Effector memory CD8-positive, alpha-beta T cell (primary cell): ENCODE data around the gene COL26A1.

ENCODE experiments used
- ATAC-seq: fragments of 150-1000 bp; cut with Tn5 transposase; replicated peaks from 2 replicates; pipeline ENCODE4 v1.10.0; 2021; ENCODE audit warnings: mild to moderate bottlenecking, moderate library complexity
- DNase-seq, 3 experiments: peaks; one replicate each; pipeline ENCODE4 v3.0.0; 2021
- H3K27ac Mint-ChIP-seq, 2 donors: one replicate each; pipeline ENCODE4 v1.8.0; 2022; ENCODE audit warnings: mild to moderate bottlenecking in 2 of 2, mixed read lengths in 2 of 2, moderate library complexity in 2 of 2
- H3K27me3 Mint-ChIP-seq, 2 donors: one replicate each; pipeline ENCODE4 v1.8.0; 2022; ENCODE audit warnings: mixed read lengths in 2 of 2
- H3K36me3 Mint-ChIP-seq: one replicate; pipeline ENCODE4 v1.8.0; 2022; ENCODE audit warnings: mild to moderate bottlenecking, moderate library complexity, mixed read lengths; ENCODE audit not compliant: insufficient read depth
- H3K4me1 Mint-ChIP-seq, 2 donors: one replicate each; pipeline ENCODE4 v1.8.0; 2022; ENCODE audit warnings: low read depth in 2 of 2, mixed read lengths in 2 of 2
- H3K4me3 Mint-ChIP-seq, 2 donors: one replicate each; pipeline ENCODE4 v1.8.0; 2022; ENCODE audit warnings: mild to moderate bottlenecking in 2 of 2, mixed read lengths in 2 of 2, moderate library complexity in 2 of 2
- H3K9me3 Mint-ChIP-seq, 2 donors: one replicate each; pipeline ENCODE4 v1.8.0; 2022; ENCODE audit warnings: mixed read lengths in 2 of 2

COL26A1 gene

GRCh38 chr7:101378751-101379174 lies 16.1 kb downstream of the COL26A1 start:
- no peak for ATAC-seq

GRCh38 chr7:101379302-101379701 lies 16.6 kb downstream of the COL26A1 start:
- Mint-ChIP-seq H3K4me3 (no peak overlapping the region), H3K27me3 (peaks cover 2 to 11% of the 10 kb centered on the region in 2 donors), H3K36me3 (peaks cover 2% of the 10 kb centered on the region), H3K4me1 (no peaks in the 10 kb centered on the region), H3K9me3 (no peaks in the 10 kb centered on the region), H3K27ac (no peak overlapping the region)
- ATAC-seq (no peak), DNase-seq (no peak)

More at GRCh38 chr7:101378751-101379174, 16.1 kb downstream of the COL26A1 start:
- no peak for DNase-seq
- peaks cover 7 to 16% of the 10 kb centered on the region in 2 donors for H3K27me3 Mint-ChIP-seq
- no peaks in the 10 kb centered on the region for H3K4me1 Mint-ChIP-seq
- H3K4me3 Mint-ChIP-seq: no peak overlapping the region
- H3K27ac Mint-ChIP-seq: no peak overlapping the region
- H3K36me3 Mint-ChIP-seq: peaks cover 2% of the 10 kb centered on the region
- H3K9me3 Mint-ChIP-seq: no peaks in the 10 kb centered on the region

GRCh38 chr7:101381549-101382111 lies 19.0 kb downstream of the COL26A1 start:
- ATAC-seq (no peak), DNase-seq (no peak)
- Mint-ChIP-seq H3K27me3 (peaks cover 3 to 9% of the 10 kb centered on the region in 2 donors), H3K9me3 (no peaks in the 10 kb centered on the region), H3K27ac (no peak overlapping the region), H3K36me3 (peaks cover 2% of the 10 kb centered on the region), H3K4me1 (no peaks in the 10 kb centered on the region), H3K4me3 (no peak overlapping the region)

- peaks cover 9 to 14% of the 10 kb centered on the region in 2 donors for H3K27me3 Mint-ChIP-seq
- DNase-seq: no peak
- H3K27ac Mint-ChIP-seq: no peak overlapping the region
- ATAC-seq: no peak
- no peaks in the 10 kb centered on the region for H3K4me1 Mint-ChIP-seq
- no peaks in the 10 kb centered on the region for H3K9me3 Mint-ChIP-seq
- no peak overlapping the region for H3K4me3 Mint-ChIP-seq
- H3K36me3 Mint-ChIP-seq: peaks cover 2% of the 10 kb centered on the region
Measured at GRCh38 chr7:101382937-101383336, 20.3 kb downstream of the COL26A1 start.

- no peaks in the 10 kb centered on the region for H3K9me3 Mint-ChIP-seq
- DNase-seq (no peak), ATAC-seq (no peak)
- H3K4me1 Mint-ChIP-seq: no peaks in the 10 kb centered on the region
- H3K36me3 Mint-ChIP-seq: peaks cover 2% of the 10 kb centered on the region
- H3K27me3 Mint-ChIP-seq: peaks cover 14 to 24% of the 10 kb centered on the region in 2 donors
- H3K4me3 Mint-ChIP-seq: no peak overlapping the region
- no peak overlapping the region for H3K27ac Mint-ChIP-seq
Measured at GRCh38 chr7:101386177-101386557, 23.5 kb downstream of the COL26A1 start.

GRCh38 chr7:101386558-101387231 lies 24.0 kb downstream of the COL26A1 start:
- peaks cover 2% of the 10 kb centered on the region for H3K36me3 Mint-ChIP-seq
- H3K27ac Mint-ChIP-seq: no peak overlapping the region
- DNase-seq: no peak
- no peaks in the 10 kb centered on the region for H3K9me3 Mint-ChIP-seq
- H3K4me3 Mint-ChIP-seq: no peak overlapping the region
- peaks cover 15 to 27% of the 10 kb centered on the region in 2 donors for H3K27me3 Mint-ChIP-seq
- no peak for ATAC-seq
- H3K4me1 Mint-ChIP-seq: peaks cover 0 to under 1% of the 10 kb centered on the region in 2 donors

GRCh38 chr7:101390901-101391301 lies 28.2 kb downstream of the COL26A1 start:
- H3K9me3 Mint-ChIP-seq: no peaks in the 10 kb centered on the region
- H3K36me3 Mint-ChIP-seq: no peaks in the 10 kb centered on the region
- DNase-seq (no peak), ATAC-seq (peak; percentile 55)
- peak overlapping the region; percentile 69 to 82 for H3K27ac Mint-ChIP-seq
- H3K27me3 Mint-ChIP-seq: peaks cover 20 to 35% of the 10 kb centered on the region in 2 donors
- peaks cover 0 to 2% of the 10 kb centered on the region in 2 donors for H3K4me1 Mint-ChIP-seq
- H3K4me3 Mint-ChIP-seq: peak overlapping the region; percentile 13 to 38

DNA sequence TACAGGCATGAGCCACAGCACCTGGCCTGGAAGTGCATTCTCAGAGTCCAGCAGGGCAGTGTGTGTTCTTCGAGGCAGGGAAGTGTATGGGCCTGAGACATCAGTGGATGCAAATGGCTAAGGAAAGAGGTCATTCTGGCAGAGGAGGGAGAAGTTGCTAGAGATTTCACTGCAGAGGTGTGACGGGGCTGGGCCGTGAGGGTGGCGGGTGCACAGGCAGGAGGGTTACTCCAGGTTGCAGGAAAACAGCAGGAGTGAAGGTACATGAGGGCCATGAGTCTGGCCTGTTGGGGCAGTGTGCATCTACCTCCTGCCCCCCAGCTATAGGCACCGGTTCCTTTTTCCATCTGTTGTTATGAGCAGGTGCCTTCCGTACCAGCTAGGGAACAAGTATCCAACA lies 29.3 kb downstream of the COL26A1 start:
- no peak for DNase-seq
- Mint-ChIP-seq H3K27ac (no peak overlapping the region), H3K4me3 (no peak overlapping the region), H3K27me3 (peaks cover 19 to 34% of the 10 kb centered on the region in 2 donors), H3K9me3 (no peaks in the 10 kb centered on the region), H3K4me1 (peaks cover 0 to 2% of the 10 kb centered on the region in 2 donors), H3K36me3 (no peaks in the 10 kb centered on the region)
- ATAC-seq: no peak

- ATAC-seq: no peak
- Mint-ChIP-seq H3K27me3 (peaks cover 32 to 41% of the 10 kb centered on the region in 2 donors), H3K4me3 (no peak overlapping the region), H3K27ac (peak overlapping the region in 1 of 2 donors; percentile 35), H3K9me3 (peaks cover 0 to 2% of the 10 kb centered on the region in 2 donors), H3K4me1 (peaks cover 0 to 2% of the 10 kb centered on the region in 2 donors), H3K36me3 (no peaks in the 10 kb centered on the region)
- DNase-seq: no peak
Measured at GRCh38 chr7:101393865-101394264, 31.2 kb downstream of the COL26A1 start.

DNA sequence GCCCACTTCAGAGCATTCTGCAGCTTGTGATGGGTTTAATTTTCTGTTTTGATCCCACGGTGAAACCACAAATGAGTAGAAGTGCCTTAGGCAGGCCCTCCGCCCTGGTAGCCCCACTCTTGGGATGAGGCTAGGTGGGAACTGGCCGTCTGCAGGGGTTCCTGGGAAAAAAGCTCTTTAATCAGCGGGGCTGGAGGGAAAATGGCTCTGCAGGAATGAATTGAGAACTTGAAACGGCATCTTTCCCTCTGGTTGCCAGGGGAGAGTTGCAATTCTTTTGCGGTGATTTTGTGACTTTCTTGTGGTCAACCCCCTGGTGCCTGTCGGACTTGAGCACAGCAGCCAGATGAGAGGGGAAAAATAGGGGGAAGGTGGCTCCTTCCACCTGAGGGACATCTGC lies 32.7 kb downstream of the COL26A1 start:
- Mint-ChIP-seq H3K27me3 (peaks cover 37 to 52% of the 10 kb centered on the region in 2 donors), H3K9me3 (peaks cover 0 to 2% of the 10 kb centered on the region in 2 donors), H3K4me1 (peaks cover 0 to 2% of the 10 kb centered on the region in 2 donors), H3K36me3 (no peaks in the 10 kb centered on the region), H3K4me3 (no peak overlapping the region), H3K27ac (no peak overlapping the region)
- ATAC-seq: no peak
- no peak for DNase-seq

DNA sequence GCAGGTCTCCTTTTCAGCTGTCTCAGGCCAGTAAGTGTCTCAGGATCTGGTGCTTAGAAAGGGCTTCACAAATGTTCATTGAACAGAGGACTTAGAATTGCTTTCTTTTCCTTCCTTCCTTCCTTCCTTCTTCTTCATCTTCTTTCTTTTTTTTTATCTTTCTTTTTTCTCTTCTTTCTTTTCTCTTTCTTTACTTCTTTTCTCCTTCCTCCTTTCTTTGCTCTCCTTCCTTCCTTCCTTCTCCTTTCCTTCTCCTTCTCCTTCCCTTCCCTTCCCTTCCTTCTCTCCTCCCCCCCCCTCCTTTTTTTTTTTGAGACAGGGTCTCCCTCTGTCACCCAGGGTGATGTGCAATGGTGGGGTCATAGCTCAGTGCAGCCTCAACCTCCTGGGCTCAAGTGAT lies 34.6 kb downstream of the COL26A1 start:
- Mint-ChIP-seq H3K36me3 (no peaks in the 10 kb centered on the region), H3K4me3 (no peak overlapping the region), H3K4me1 (no peaks in the 10 kb centered on the region), H3K27me3 (peaks cover 44 to 63% of the 10 kb centered on the region in 2 donors), H3K9me3 (peaks cover 0 to 2% of the 10 kb centered on the region in 2 donors), H3K27ac (no peak overlapping the region)
- DNase-seq (no peak), ATAC-seq (no peak)

DNA sequence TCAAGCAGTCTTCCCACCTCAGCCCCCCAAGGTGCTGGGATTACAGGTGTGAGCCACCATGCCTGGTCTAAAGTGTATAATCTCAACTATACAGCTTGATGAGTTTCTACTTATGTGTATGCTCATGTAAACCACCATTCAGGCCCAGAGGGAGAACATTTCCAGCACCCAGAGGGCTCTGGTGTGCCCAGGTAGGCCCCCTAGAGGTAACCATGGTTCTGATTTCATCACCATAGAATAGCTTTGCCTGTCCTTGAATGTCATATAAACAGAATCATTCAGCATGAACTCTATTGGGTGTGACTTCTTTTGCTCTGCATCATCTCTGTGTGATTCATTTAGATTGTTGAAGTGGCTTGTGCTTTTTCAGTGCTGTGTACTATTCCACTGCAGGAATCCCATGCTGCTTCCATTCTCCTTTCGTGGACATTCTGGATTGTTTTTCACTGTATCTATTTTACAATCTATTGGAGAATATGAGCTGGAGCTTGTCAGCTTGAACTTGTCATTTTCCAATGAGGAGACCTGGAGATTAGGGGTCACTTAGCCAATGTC lies 35.2 kb downstream of the COL26A1 start:
- H3K27me3 Mint-ChIP-seq: peaks cover 44 to 67% of the 10 kb centered on the region in 2 donors
- no peak for ATAC-seq
- no peaks in the 10 kb centered on the region for H3K4me1 Mint-ChIP-seq
- no peak overlapping the region for H3K4me3 Mint-ChIP-seq
- no peak for DNase-seq
- H3K9me3 Mint-ChIP-seq: peaks cover 0 to 2% of the 10 kb centered on the region in 2 donors
- H3K27ac Mint-ChIP-seq: no peak overlapping the region
- H3K36me3 Mint-ChIP-seq: no peaks in the 10 kb centered on the region

- Mint-ChIP-seq H3K4me3 (no peak overlapping the region), H3K27me3 (peaks cover 44 to 71% of the 10 kb centered on the region in 2 donors), H3K4me1 (no peaks in the 10 kb centered on the region), H3K36me3 (no peaks in the 10 kb centered on the region), H3K27ac (no peak overlapping the region), H3K9me3 (peaks cover 0 to 2% of the 10 kb centered on the region in 2 donors)
- ATAC-seq (no peak), DNase-seq (no peak)
Measured at GRCh38 chr7:101398396-101399289, 36.0 kb downstream of the COL26A1 start.
